Left ventricle myocardium superior (tissue), 1 donor: ENCODE results near the gene ONECUT2. TPM values are rescaled to one million over a fixed set of nuclear protein-coding genes. Genes with fewer than 3 reads are reported as not detected.
"Not testable (repeated sequence)": the region's sequence is repeated elsewhere in the genome, so short reads cannot be mapped to it uniquely, and the experiment has no call there.

Experiments used
- ATAC-seq: fragments of 200-7000 bp; cut with Tn5 transposase; one replicate; pipeline ENCODE4 v1.9.1; 2020; ENCODE audit warnings: mild to moderate bottlenecking, moderate library complexity
- DNase-seq: peaks from one replicate; pipeline ENCODE4 v3.0.0-alpha.2; 2020
- intact Hi-C: fragments of 100-400 bp; cut with micrococcal nuclease; formaldehyde crosslinking; loops from one replicate; pipeline ENCODE4 v1.11.0; 2022
- total RNA-seq: library from RNA; stranded (reverse); fragmentation: NEBNext Ultra II Directional; extraction: Animal tissue kit (Norgen Biotek cat#: 25700); gene quantifications from one replicate; pipeline ENCODE4 v1.2.1, GENCODE V29; 2021
- donor health status: DM: no; HTN: yes; CAD: no; lungs with severe emphysema.

The ONECUT2 gene
- total RNA-seq, 1 donor from 2014 or later = 0.02 TPM

- DNase-seq (no peak), ATAC-seq (no peak)
- intact Hi-C loops = no loop called here
These were observed 70.1 kb downstream of the ONECUT2 start for GRCh38 chr18:57505231-57505630.

GRCh38 chr18:57516056-57516455 is 80.9 kb downstream of the ONECUT2 start:
- no peak for DNase-seq
- intact Hi-C loops = no loop called here
- no peak for ATAC-seq

GRCh38 chr18:57518533-57518932 is 83.4 kb downstream of the ONECUT2 start:
- no peak for ATAC-seq
- intact Hi-C loops = no loop called here
- DNase-seq = no peak

- DNase-seq (no peak), ATAC-seq (no peak)
- intact Hi-C loops = no loop called here
These were observed 84.7 kb downstream of the ONECUT2 start for GRCh38 chr18:57519668-57520424.

GRCh38 chr18:57522348-57522747 is 87.2 kb downstream of the ONECUT2 start:
- ATAC-seq, DNase-seq, intact Hi-C loops: not testable (repeated sequence)

- no peak for ATAC-seq
- DNase-seq = no peak
- intact Hi-C loops = no loop called here
These were observed 88.2 kb downstream of the ONECUT2 start for GRCh38 chr18:57523171-57523956.

- DNase-seq (no peak), ATAC-seq (no peak)
- intact Hi-C loops = no loop called here
These were observed 92.5 kb downstream of the ONECUT2 start for GRCh38 chr18:57527556-57528229.

GRCh38 chr18:57529151-57529550 is 94.0 kb downstream of the ONECUT2 start:
- intact Hi-C loops = no loop called here
- ATAC-seq (no peak), DNase-seq (no peak)

- peak; percentile 52 for ATAC-seq
- DNase-seq = no peak
- intact Hi-C loops = no loop called here
These were observed 98.1 kb downstream of the ONECUT2 start for GRCh38 chr18:57533006-57533867.

- intact Hi-C loops = no loop called here
- ATAC-seq (no peak), DNase-seq (no peak)
These were observed 98.8 kb downstream of the ONECUT2 start for GRCh38 chr18:57533868-57534510.

GRCh38 chr18:57534511-57534909 is 99.3 kb downstream of the ONECUT2 start:
- ATAC-seq = no peak
- intact Hi-C loops = no loop called here
- no peak for DNase-seq

- no peak for ATAC-seq
- intact Hi-C loops = no loop called here
These were observed 103.4 kb downstream of the ONECUT2 start for GRCh38 chr18:57538614-57539013.

GRCh38 chr18:57539702-57540101 is 104.5 kb downstream of the ONECUT2 start:
- ATAC-seq (no peak), DNase-seq (no peak)
- intact Hi-C loops = no loop called here

More at GRCh38 chr18:57538614-57539013, 103.4 kb downstream of the ONECUT2 start:
- no peak for DNase-seq

Other genes with a start within 250 kb of the ONECUT2 start
- gene ST8SIA3, start 82.8 kb upstream of the ONECUT2 start, total RNA-seq = not detected
- gene FECH, start 151.3 kb downstream of the ONECUT2 start, total RNA-seq = 36.6 TPM
- gene NARS1, start 186.5 kb downstream of the ONECUT2 start, total RNA-seq = 107 TPM